ENCODE measurements around the gene MAP3K14.

Gene MAP3K14

DNA sequence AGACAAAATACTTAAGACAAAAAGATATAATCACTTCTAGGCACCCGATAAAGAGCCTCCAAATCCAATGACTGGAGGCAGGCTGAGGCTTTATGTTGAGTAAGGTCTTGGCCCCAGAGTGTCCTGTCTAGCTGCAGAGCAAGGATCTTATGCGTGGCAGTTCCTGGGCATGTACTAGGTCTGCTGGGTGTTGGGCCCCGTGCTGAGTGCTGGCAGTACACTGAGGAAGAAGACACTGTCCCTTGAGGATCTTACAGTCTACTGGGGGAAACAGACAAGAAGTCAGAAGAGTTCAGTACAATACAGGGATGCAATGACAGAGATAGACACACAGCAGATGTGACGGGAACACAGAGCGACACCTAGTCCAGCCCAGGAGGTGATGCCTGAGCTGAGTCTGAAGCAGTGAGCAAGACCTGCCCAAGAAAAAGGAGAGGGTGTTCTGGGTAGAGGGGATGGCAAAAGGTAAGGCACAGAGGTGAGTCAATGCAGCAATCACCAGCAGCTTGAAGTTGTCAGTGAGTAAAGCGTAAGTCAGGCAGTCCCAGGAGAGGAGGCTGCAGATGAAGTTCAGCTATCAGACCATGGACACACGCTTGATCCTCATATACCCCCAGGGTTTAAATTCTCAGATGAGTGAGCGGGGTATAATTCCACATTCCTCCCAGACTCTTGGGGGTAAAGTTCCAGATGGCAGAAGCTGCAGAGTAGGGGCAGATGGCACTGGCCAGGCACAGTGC, 18.1 kb downstream of the MAP3K14 start:
- DNase-seq, result no peak

DNA sequence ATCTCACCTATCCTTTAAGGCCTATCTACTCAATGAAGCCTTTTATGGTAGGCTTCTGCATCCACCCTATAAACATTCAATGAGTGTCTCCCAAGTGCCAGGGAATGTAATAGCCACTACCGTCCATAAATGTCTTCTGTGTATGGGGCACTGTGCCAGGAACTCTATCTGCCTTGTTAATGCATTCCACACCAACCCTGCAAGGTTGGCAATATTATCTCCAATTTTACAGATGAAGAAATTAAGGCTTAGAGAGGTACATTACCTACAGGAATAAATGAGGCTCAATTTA, 20.0 kb downstream of the MAP3K14 start:
- no peak for DNase-seq

DNA sequence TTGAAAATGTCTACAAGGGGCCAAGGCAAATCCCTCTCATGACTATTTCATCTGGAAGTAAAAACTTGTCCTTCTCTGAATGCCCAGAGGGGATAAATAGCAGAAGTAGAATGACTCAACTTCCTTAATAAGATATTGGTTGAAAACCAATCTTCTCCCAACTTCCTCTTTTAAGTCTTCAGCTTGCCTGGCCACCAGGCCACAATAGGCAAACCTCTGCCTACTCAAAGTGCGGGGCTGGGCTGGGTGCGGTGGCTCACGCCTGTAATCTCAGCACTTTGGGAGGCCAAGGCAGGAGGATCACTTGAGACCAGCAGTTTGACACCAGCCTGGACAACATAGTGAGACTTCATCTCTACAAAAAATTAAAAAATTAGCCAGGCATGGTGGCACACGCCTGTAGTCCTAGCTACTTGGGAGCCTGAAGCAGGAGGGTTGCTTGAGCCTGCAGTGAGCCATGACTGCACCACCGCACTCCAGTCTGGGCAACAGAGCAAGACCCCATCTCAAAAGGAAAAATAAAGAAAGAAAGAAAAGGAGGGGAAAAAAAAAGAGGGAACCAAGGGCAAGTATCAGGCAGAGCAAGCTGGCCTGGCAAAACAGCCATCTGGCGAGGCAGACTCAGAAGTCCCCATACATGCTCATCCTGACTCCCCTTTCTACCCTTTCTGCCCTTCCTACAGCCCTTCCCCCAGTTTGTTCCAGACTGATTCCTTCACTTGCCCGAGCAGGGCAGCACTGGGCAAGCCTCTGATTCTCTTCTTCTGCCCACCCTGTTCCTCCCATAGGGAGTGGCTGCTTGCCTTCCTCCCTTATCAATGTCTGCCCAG, 20.6 kb downstream of the MAP3K14 start:
- DNase-seq, result no peak

DNA sequence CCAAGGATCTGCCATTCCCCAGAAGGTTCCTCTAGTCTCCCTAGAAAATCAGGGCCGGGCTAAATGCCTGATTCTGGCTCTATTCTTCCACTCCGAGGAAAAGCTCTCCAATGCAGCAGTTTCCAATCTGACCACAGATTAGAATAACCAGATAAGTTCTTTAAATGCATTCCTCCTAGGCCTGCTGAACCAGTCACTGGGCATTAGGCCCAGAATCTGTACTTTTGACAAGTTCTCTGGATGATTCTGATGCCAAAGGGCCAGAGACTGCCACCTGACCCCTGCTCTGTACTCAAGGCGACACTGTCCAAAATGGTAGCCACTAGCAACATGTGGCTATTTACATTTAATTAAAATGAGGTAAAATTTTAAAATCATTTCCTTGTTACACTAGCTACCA, 22.3 kb downstream of the MAP3K14 start:
- no peak for DNase-seq

DNA sequence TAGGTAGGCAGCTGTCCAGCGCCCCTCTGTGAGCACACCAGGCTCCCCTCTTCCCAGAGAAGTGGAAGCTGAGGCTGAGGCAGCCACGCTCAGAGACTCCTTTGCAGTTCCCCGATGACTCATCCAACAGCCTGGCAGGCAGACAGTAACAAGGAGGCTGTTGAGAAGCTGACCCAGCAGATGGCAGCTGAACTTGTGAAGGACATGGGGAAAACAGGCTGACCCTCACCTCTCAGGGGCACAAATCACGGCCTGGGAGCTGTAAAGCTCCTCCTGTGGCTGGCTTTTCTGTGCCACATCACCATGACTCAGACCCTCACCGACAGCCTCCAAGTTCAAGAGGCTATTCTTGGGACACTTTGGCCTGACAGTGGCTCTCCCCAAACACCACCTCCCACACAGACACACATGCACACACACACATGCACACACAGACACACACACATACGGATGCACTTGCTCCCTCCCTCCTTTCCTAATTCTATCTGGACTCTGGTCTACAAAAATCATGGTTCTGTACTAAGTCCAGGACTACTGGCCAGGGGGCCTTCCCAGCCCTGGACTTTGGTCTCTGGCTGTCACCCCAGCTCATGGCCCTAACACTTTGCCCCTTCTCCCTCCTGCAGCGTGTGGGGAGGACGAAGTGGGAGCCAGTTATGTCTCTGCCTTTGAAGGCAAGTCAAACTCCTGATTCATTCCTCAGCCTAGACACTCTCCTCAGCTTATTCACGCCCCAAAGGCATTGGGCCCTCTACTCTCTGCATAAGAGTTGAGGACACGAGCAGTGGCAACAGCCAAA, 23.2 kb downstream of the MAP3K14 start:
- DNase-seq, result no peak

DNA sequence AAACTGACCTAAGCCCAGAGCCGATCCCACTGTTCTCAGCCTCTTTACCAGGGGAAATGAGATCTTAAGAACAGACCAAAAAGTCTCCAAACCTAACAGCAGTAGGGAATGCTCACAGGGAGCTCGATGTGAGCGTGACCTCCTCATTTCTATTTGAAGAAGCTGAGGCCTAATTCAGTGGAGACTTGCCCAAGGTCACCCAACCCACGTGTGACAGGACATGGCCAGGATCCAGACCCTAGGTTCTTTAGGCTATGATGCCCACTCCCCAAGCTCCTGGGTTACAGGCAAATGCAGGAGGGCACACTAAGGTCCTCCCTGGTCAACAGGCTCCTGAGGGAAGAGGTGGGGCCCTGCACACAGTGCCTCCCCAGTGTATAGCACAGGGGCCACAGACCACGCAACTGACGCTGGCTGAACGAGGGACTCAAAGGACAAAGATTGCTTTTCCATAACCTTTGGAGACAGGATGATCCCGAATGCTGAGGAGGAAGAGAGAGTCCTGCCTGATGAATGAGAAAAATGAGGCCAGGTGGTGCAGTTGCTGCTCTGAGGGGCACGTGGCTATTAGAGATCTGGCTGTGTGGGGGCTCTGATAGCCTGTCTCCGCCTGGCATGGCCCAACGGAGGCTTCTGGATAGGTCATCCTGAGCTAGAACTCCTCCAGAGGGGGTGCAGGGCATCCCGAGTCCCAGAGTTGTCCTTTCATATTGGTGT, 24.0 kb downstream of the MAP3K14 start:
- DNase-seq, result no peak

DNA sequence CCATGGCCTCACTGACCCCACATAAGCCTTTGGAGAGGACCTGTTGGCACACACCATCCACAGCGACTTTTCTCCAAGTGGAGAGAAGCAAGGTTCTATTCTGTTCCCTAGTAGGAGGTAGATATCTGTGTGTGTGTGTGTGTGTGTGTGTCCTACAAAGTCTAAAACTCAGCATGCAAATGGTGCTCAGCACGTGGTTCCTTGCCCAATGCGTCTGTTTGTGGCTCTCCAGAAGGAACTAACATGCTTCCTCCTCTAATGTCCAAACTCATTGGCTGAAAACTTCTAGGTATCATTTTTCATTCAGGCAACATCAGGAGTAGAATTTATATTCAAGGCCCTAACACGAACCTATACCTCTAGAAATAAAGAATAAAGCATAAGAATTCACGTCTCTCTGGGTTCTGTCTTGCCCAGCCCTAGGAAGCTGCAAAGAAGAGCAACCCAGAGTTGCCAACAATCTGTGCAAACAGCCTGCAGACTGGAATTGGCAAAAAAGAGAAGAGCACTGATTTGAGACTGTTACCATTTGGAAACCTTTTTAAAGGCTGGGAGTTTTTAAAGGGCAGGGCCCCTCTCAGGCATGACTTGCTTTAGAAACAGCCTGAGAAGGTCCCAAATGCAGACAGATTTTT, 25.5 kb downstream of the MAP3K14 start:
- DNase-seq, result no peak

DNA sequence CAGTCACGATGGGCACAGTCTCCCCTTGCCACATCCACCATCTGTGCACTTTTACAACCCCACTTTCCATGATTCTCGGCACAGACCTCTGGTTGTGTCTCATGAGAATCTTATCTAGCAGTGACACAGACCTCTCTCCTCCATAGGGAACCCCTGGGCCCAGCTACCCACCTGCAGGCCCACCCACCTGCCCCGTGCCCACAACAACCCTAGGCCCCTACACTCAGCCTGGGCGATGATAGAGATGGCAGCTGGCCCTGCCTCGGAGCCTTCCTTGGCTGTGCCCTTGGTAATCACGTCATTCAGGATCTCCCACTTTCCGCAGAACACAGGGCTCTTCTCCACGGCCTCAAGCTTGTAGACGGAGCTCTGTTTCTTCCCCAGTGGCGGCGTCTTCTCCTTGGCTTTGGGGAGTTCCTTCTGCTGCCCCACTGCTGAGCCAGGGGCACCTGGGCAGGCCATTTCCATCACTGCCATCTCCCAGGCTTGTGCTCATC, 26.5 kb downstream of the MAP3K14 start:
- DNase-seq, result no peak

DNA sequence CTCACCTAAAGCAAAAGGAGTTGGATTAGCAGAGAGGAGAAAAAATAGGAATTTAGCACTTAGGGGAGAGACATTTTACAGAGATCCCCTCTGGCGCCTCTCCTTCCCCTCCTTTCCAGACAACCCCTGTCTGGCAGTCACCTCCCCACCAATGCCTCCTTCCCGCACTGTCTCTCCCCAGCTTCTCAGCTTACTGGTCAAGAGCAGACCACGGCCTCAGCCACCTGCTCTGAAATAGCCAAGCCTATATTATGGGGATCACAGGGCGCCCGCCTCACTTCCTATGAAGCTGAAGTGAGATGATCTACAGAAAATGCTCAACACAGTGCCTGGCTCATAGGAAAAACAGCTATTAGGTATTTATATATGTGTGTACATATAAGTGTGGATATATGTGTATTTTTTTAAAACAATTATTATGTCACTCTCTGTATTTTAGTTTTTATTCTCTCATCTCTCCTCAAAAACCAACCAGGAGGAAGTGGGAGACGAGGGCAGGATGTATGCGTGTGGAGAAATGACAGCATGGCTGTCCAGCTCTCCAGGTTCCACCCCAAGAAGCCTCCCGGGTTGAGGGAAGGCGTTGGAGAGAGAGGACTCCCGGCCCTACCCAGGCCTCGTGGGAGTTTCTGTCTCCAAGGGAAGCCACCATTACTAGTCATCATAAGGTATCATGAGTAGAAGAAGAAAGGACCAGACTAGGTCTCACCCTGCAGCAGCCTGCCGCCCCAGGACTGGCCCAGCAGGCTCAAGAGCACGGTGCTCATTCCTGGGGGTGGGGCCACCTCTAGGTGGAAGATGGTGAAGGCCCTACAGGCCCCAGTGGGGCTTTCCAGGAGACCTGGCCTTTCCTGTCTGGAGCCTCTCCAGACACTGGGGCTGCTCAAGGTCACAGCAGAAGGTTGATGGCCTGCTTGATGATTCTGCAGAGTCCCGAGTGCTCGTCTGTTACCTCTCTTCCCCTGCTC, 27.2 kb downstream of the MAP3K14 start:
- no peak for DNase-seq

DNA sequence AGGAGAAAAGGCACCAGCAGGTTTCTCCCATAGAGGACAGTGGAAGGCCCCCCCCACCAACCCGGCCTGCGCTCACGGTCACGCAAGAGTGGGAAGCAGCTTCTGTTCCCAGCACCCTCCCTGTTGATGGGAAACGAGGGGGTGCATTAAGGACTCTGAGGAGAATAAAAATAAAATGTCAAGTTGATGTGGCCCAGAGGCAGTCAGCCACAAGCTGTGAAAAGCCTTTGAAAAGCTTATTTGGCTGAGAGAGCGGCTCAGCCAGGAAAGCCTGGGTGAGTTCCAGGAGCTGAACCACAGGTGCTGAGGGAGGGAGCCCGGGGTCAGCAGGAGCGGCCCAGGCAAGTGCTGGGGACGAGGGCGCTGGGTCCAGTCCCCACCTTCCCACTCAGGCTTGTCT, 28.0 kb downstream of the MAP3K14 start:
- DNase-seq, result no peak

DNA sequence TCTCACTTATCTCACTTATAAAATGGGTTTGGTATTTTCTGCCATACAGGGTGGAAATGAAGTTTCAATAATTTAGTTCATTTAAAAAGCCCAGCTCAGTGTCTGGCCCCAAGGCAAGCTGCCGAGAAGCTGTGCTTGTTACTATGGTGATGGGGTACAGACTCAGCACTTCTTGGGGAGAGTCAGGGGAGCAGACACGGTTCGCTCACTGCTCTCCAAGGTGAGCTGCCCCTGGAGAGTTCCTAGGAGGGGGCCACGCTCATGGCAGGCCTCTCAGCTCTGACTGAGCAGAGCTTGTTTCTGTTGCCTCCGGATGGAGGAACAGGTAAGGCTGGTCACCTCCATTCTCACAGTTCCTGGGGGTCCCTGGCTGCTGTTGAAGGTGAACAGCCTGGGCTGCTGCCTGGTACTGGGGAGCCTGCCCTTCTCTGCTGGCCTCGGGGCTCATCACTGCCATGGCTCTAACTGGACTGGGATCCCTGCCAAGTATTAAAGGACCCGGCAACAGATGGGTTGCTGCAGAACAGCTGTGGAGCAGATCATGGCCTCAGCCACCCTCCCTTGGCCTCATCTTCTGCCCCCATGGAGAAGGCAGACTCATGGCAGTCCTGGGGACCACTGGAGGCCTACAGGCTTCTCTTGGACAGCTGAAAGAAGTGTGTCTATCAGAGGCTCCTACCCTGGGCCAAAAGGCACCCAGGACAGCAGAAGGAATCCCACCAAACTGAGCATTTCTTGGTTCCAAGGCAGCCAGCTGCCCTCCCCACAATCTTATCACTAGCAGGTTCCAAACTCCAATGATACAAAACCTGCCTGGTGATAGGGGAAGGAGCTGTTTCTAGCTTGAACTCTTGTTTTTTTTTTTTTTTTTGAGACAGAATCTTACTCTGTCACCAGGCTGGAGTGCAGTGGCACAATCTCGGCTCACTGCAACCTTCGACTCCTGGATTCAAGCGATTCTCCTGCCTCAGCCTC, 29.0 kb downstream of the MAP3K14 start:
- DNase-seq, result no peak

DNA sequence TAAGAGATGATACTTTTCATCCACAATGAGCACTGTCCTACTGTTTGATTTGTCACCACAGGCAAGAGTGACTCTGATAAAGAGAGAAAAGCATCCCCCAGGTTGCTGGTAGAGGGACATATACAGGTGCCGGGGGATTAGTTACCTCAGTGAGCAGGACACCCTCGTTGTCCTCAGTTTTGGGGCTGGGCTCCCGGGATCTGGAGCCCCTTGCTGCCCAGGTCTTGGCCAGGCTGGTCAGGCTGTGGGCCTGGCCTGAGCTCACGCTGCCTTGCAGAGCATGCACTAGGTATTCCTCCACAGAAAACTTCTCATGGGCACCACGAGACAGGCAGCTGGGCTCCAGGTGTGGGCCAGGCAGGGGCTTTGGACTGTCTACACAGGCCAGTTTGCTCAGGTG, 30.5 kb downstream of the MAP3K14 start:
- no peak for DNase-seq

DNA sequence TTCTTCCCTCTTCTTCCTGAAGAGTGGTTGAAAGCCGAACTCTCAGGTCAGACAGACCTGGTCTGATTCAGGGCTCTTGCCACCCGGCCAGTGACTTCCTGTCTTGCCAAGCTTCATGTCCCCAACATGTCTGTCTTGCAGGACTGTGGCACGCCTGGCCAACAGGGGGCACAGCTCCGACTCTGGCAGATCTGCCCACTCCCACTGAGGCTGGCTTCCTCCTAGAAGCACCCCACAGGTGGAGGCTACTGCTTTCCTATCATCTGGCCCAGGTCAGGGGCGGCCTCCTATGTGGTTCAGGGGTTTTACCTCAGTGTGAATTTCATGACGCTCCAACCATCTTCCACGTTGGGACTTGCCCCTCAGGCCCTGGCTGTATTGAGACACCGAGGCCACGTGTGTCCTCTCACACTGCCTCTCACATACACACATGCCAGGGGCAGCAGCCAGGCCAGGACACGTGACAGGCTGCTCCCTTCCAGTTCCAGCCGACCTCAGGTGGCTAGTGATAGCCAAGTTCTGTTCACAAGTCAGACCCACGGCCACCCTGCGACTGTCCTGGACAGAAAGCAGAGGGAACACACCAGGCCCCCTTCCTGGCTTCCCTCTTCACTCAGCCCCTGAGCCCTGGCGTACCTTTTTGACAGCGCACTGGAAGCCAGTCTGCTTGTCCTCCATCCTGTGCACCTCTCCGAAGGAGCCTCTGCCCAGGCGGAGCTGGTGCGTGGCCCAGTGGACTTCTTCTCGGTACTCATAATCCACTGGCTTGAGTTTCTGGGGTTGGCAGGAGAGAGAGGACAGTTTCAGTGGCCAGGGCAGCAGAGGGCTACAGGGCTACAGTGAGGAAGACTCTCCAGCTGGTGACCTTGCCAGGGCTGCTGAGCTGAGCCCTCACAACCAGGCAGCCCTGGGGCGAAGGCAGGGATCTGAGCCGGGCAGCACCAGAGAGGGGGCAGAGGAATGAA, 32.4 kb downstream of the MAP3K14 start:
- DNase-seq, result peak; percentile 51

DNA sequence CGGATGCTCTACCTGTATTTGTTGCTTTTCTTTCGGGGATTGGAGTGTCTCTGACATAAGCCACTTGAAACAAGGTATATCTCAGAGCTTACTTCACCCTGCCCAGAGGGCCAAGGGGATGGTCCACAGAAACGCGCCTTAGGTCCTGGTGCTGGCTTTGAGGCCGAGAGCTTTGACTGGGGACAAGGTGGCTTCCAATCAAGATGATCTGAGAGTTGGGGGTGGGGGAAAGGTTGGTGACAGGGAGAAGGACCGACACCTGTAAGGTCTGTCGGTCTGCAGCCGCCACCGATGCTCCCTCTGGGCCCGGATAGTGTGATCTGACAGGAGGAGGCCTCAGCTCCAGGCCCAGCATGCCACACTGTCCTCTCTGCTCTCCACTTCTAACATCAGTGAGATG, 33.1 kb downstream of the MAP3K14 start:
- DNase-seq, result no peak

DNA sequence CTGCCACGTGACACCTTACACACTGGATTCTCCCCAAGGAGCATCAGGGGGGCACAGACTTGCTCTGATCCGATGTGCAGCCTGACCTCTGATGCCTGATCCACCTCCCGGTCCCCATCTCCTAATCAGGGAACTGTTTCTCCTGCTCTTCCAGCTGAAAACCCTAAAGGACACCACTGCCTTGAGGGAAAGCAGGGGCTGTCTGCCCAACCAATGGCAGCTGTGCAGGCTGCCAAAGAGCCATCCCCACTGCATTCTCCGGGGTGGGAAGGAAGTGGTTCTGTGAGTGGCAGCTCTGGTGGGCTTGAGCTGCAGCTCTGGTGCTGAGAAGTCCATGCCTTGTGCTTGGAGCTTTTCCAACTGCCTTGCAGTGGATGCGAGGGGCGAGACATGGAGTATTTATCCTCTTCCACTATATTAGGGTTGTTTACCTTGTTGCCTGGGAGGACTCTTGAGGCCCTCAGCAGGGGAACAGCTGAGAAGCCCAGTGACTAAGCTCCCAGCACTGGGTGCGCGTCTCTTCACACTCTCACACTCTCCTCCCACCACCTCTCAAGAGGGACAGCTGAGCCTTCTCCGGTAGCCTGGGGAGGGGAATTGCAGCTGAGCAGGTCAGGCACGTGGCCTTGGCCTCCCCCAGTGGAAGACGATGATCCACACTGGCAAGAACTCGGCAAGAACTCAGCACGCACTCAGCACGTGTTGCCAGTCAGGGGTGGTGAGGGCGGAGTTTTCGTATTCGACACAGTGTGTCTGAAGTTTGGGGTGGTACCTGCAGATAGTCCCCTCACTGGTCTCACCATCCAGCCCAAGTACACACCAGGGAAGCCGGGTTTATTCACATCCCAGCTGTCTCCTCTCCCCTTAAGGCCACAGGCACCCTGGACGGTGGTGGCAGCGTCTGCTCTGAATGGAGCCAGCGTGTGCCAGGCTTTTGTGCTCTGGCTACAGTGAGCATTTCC, 33.9 kb downstream of the MAP3K14 start:
- DNase-seq, result no peak

DNA sequence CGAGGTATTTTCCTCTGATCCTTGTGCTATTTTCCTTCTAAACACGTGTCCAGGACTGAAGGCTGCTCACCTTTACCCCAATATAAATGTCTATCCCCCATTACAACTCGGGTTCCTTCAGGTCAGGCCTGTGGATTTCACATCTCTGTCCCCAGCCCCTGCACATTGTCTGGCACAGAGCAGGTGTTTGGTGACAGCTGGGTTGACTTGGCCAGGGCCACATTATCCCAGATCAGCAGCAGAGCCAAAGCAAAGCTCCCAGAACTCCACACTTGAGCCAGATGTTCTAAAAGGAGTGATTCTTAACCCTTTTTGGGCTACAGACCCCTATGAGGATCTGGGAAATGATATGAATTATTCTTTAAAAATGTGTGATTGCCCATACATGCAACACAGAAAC, 36.9 kb downstream of the MAP3K14 start:
- no peak for DNase-seq

DNA sequence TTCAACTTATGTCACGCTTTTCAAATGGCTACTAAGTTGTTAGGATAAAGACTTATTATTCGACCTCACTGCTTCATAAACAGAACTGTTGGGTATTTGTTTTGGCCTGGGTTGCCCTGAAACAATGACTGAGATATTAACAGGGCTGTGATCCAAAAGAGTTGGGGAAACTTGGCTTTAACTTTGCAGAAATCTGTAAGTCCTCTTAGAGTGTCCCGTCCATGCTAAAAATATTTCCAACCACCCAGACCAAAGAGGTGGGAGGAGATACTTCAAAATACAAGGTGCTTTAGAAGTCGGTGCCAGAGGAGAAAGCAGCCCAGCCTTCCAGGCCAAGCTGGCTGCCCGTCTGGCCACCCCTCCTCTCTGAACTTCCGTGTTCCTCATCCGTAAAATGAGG, 38.8 kb downstream of the MAP3K14 start:
- no peak for DNase-seq
